ENCODE data around the gene TJAP1. TPM values are rescaled to one million over a fixed set of nuclear protein-coding genes. Genes with fewer than 3 reads are reported as not detected.

Gene TJAP1
- polyA plus RNA-seq, 1 donor (not counting 4 experiments of a cell fraction or from before 2014, with no cell fraction given) = 23.3 TPM

DNA sequence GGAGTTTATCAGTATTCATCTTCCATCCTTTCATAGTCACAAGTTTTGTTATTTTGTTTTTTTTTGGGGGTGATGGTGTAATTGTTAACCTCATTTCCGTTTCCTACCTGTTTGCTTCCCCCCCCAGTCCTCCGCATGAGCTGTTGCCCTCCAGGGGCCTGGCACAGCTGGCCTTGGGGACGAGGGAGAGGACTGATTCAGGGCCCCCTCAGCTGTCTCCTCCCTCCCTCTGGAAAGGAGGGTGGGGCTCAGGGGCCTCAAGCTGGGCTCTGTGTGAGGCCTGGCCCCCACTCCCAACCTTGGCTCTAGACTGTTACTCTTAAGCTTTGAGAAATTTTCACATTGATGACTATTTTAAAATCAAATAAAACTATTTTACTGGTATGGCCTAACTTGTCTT lies 28.8 kb downstream of the TJAP1 start:
- Histone ChIP-seq H3K4me3 (ENCODE audit: control insufficient read depth in 2 of 3, extremely low read depth in 1 of 3, insufficient read depth in 2 of 3, low read depth in 1 of 3, low read length in 3 of 3) (no peak overlapping the region), H3K9me3 (ENCODE audit: control insufficient read depth, low read depth, low read length) (no peaks in the 10 kb centered on the region), H3K79me2 (ENCODE audit: control insufficient read depth, insufficient read depth, low read length) (no peaks in the 10 kb centered on the region), H3K27ac (ENCODE audit: control insufficient read depth, insufficient read depth, low read length) (no peak overlapping the region), H3K36me3 (ENCODE audit: control insufficient read depth in 2 of 2, extremely low read depth in 1 of 2, insufficient read depth in 2 of 2, low read length in 2 of 2) (peaks cover 27 to 29% of the 10 kb centered on the region in 2 experiments), H3K9me1 (ENCODE audit: control insufficient read depth, extremely low read depth, insufficient read depth, low read length) (no peaks in the 10 kb centered on the region), H2AFZ (ENCODE audit: control insufficient read depth, low read length) (no peak overlapping the region), H3K27me3 (ENCODE audit: control insufficient read depth, extremely low read depth, insufficient read depth, low read length) (peaks cover 10% of the 10 kb centered on the region), H3K4me2 (ENCODE audit: control insufficient read depth, extremely low read depth, insufficient read depth, low read depth, low read length) (no peak overlapping the region), H3K4me1 (ENCODE audit: control insufficient read depth, extremely low read depth, insufficient read depth, low read length) (peaks cover 15% of the 10 kb centered on the region), H3K9ac (ENCODE audit: control insufficient read depth, extremely low read depth, insufficient read depth, low read length) (no peak overlapping the region), H4K20me1 (ENCODE audit: control insufficient read depth, extremely low read depth, insufficient read depth, low read length) (no peaks in the 10 kb centered on the region)
- FAIRE-seq (no peak), DNase-seq (ENCODE audit: low read depth, low spot score) (no peak)
- dilution Hi-C loops (cut with MboI; ENCODE audit: extremely low pct_ligation_motif_present, low sequenced_read_pairs) = no loop called here
- TF ChIP-seq EZH2 (IDR thresholded peaks at IDR 0.05; ENCODE audit: low read length) = no peak
- TF ChIP-seq, protein P1, sequence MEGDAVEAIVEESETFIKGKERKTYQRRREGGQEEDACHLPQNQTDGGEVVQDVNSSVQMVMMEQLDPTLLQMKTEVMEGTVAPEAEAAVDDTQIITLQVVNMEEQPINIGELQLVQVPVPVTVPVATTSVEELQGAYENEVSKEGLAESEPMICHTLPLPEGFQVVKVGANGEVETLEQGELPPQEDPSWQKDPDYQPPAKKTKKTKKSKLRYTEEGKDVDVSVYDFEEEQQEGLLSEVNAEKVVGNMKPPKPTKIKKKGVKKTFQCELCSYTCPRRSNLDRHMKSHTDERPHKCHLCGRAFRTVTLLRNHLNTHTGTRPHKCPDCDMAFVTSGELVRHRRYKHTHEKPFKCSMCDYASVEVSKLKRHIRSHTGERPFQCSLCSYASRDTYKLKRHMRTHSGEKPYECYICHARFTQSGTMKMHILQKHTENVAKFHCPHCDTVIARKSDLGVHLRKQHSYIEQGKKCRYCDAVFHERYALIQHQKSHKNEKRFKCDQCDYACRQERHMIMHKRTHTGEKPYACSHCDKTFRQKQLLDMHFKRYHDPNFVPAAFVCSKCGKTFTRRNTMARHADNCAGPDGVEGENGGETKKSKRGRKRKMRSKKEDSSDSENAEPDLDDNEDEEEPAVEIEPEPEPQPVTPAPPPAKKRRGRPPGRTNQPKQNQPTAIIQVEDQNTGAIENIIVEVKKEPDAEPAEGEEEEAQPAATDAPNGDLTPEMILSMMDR (optimal IDR thresholded peaks at IDR 0.05 in 1 of 3, IDR thresholded peaks at IDR 0.05 in 1 of 3, conservative IDR thresholded peaks at IDR 0.05 in 1 of 3; ENCODE audit: extremely low read depth in 1 of 3, insufficient read depth in 2 of 3, low read length in 3 of 3) = no peak

DNA sequence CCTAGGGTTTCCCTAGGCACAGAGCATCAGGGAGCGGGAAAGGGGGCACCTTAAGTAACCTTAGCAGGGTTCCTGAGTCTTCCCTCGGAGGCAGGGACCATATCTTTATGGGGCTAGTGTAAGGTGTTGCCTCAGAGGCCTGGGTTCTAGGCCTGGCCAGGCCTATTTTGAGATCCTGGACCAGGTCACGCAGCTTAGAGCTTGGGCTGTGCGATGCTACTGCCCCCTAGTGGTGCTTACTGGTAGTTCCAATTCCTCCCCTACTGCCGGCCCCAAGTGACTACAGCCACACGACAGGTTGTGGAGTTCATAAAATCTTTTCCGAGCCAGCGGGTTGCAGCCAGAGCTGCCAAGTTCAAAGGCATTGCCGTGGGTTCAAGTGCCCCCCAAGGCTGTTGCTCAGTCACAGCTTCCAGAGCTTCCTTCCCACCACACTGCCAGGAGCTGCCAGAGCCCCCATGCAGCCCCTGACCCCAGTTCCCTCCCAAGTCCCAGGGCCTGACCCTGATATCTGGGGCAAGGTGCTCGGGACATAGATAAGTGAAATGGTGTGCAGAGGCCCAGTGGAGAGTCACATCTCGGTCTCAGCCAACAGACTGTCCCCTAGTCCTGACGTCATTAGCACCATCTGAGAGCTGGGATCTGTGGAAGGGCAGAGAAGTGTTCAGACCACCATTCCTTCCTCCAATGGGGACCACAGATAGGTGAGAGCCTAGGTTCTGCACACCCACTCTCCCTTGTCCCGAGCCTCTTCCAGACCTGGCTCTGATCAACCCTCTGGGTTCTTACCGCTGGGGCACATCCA lies 29.5 kb downstream of the TJAP1 start:
- Histone ChIP-seq H3K4me1 (ENCODE audit: control insufficient read depth, extremely low read depth, insufficient read depth, low read length) (peaks cover 15% of the 10 kb centered on the region), H3K27ac (ENCODE audit: control insufficient read depth, insufficient read depth, low read length) (no peak overlapping the region), H3K9ac (ENCODE audit: control insufficient read depth, extremely low read depth, insufficient read depth, low read length) (no peak overlapping the region), H3K27me3 (ENCODE audit: control insufficient read depth, extremely low read depth, insufficient read depth, low read length) (peaks cover 10% of the 10 kb centered on the region), H3K4me3 (ENCODE audit: control insufficient read depth in 2 of 3, extremely low read depth in 1 of 3, insufficient read depth in 2 of 3, low read depth in 1 of 3, low read length in 3 of 3) (no peak overlapping the region), H4K20me1 (ENCODE audit: control insufficient read depth, extremely low read depth, insufficient read depth, low read length) (no peaks in the 10 kb centered on the region), H3K9me1 (ENCODE audit: control insufficient read depth, extremely low read depth, insufficient read depth, low read length) (no peaks in the 10 kb centered on the region), H2AFZ (ENCODE audit: control insufficient read depth, low read length) (no peak overlapping the region), H3K79me2 (ENCODE audit: control insufficient read depth, insufficient read depth, low read length) (no peaks in the 10 kb centered on the region), H3K4me2 (ENCODE audit: control insufficient read depth, extremely low read depth, insufficient read depth, low read depth, low read length) (no peak overlapping the region), H3K36me3 (ENCODE audit: control insufficient read depth in 2 of 2, extremely low read depth in 1 of 2, insufficient read depth in 2 of 2, low read length in 2 of 2) (peaks cover 29 to 32% of the 10 kb centered on the region in 2 experiments), H3K9me3 (ENCODE audit: control insufficient read depth, low read depth, low read length) (no peaks in the 10 kb centered on the region)
- FAIRE-seq = peak; percentile 41
- dilution Hi-C loops (cut with MboI; ENCODE audit: extremely low pct_ligation_motif_present, low sequenced_read_pairs) = no loop called here
- DNase-seq (ENCODE audit: low read depth, low spot score) = no peak
- TF ChIP-seq EZH2 (IDR thresholded peaks at IDR 0.05; ENCODE audit: low read length) = no peak
- TF ChIP-seq, protein P1 (optimal IDR thresholded peaks at IDR 0.05 in 1 of 3, IDR thresholded peaks at IDR 0.05 in 1 of 3, conservative IDR thresholded peaks at IDR 0.05 in 1 of 3; ENCODE audit: extremely low read depth in 1 of 3, insufficient read depth in 2 of 3, low read length in 3 of 3) = peak in 2 of 3 experiments; percentile 92 to 96

Measured in keratinocyte (primary cell).